Left ventricle myocardium inferior (tissue), 1 donor: ENCODE results near the gene PAM. TPM values are rescaled to one million over a fixed set of nuclear protein-coding genes. Genes with fewer than 3 reads are reported as not detected.

ENCODE experiments used
- DNase-seq: peaks from one replicate; pipeline ENCODE4 v3.0.0-alpha.2; 2020
- H3K27ac ChIP-seq: fragments of 200-600 bp; replicated peaks from 2 replicates; pipeline ENCODE4 v1.8.0; 2021
- H3K27me3 ChIP-seq: fragments of 200-600 bp; 2 replicates; pipeline ENCODE4 v1.8.0; 2021; ENCODE audit warnings: low read depth
- H3K36me3 ChIP-seq: fragments of 200-600 bp; 2 replicates; pipeline ENCODE4 v1.8.0; 2021
- H3K4me1 ChIP-seq: fragments of 200-600 bp; 2 replicates; pipeline ENCODE4 v1.8.0; 2021
- H3K4me3 ChIP-seq: fragments of 200-600 bp; 2 replicates; pipeline ENCODE4 v1.8.0; 2021; ENCODE audit warnings: mild to moderate bottlenecking, moderate library complexity
- H3K9me3 ChIP-seq: fragments of 200-600 bp; replicated peaks from 2 replicates; pipeline ENCODE4 v1.8.0; 2021
- CTCF ChIP-seq: fragments of 200-600 bp; IDR thresholded peaks from 2 replicates; pipeline ENCODE4 v1.8.0; 2021; ENCODE audit warnings: antibody characterized with exemption, mild to moderate bottlenecking, borderline replicate concordance
- intact Hi-C: fragments of 100-400 bp; cut with micrococcal nuclease; formaldehyde crosslinking; loops from one replicate; pipeline ENCODE4 v1.11.0; 2022
- total RNA-seq: library from RNA; stranded (reverse); fragmentation: NEBNext Ultra II Directional; extraction: Animal tissue kit (Norgen Biotek cat#: 25700); gene quantifications from one replicate; pipeline ENCODE4 v1.2.1, GENCODE V29; 2021
- donor health status: DM: no; HTN: yes; CAD: no; lungs with severe emphysema.

PAM gene
- total RNA-seq, 1 donor from 2014 or later = 1,051 TPM

GRCh38 chr5:102753889-102754766 is 977 bp upstream of the PAM start:
- DNase-seq = peak; percentile 20
- Histone ChIP-seq H3K4me3 (peak overlapping the region; percentile 79), H3K9me3 (no peaks in the 10 kb centered on the region), H3K27me3 (no peaks in the 10 kb centered on the region), H3K4me1 (peaks cover 52% of the 10 kb centered on the region), H3K36me3 (no peaks in the 10 kb centered on the region), H3K27ac (peak overlapping the region; percentile 88)
- no peak for TF ChIP-seq CTCF
- intact Hi-C loops = no loop called here

- Histone ChIP-seq H3K9me3 (no peaks in the 10 kb centered on the region), H3K4me1 (peaks cover 69% of the 10 kb centered on the region), H3K27ac (peak overlapping the region; percentile 88), H3K4me3 (peak overlapping the region; percentile 79), H3K27me3 (no peaks in the 10 kb centered on the region), H3K36me3 (no peaks in the 10 kb centered on the region)
- intact Hi-C loops = no loop called here
- TF ChIP-seq CTCF = no peak
- peak; percentile 46 for DNase-seq
Observed at GRCh38 chr5:102755686-102756371, 724 bp downstream of the PAM start.

- peaks cover 96% of the 10 kb centered on the region for H3K4me1 ChIP-seq
- no peak overlapping the region for H3K4me3 ChIP-seq
- no peak for DNase-seq
- intact Hi-C loops = no loop called here
- H3K36me3 ChIP-seq = no peaks in the 10 kb centered on the region
- TF ChIP-seq CTCF = no peak
- peak overlapping the region; percentile 53 for H3K27ac ChIP-seq
- H3K9me3 ChIP-seq = no peaks in the 10 kb centered on the region
- no peaks in the 10 kb centered on the region for H3K27me3 ChIP-seq
Observed at GRCh38 chr5:102758576-102758975, 3.5 kb downstream of the PAM start.

GRCh38 chr5:102759289-102759688 is 4.2 kb downstream of the PAM start:
- H3K4me3 ChIP-seq = no peak overlapping the region
- peaks cover 99% of the 10 kb centered on the region for H3K4me1 ChIP-seq
- no peaks in the 10 kb centered on the region for H3K9me3 ChIP-seq
- peak overlapping the region; percentile 53 for H3K27ac ChIP-seq
- intact Hi-C loops = no loop called here
- DNase-seq = no peak
- no peaks in the 10 kb centered on the region for H3K36me3 ChIP-seq
- no peaks in the 10 kb centered on the region for H3K27me3 ChIP-seq
- no peak for TF ChIP-seq CTCF

GRCh38 chr5:102759700-102760099 is 4.6 kb downstream of the PAM start:
- H3K27ac ChIP-seq = peak overlapping the region; percentile 53
- intact Hi-C loops = no loop called here
- H3K4me1 ChIP-seq = peaks cover 99% of the 10 kb centered on the region
- no peak for TF ChIP-seq CTCF
- DNase-seq = no peak
- H3K4me3 ChIP-seq = no peak overlapping the region
- H3K36me3 ChIP-seq = no peaks in the 10 kb centered on the region
- no peaks in the 10 kb centered on the region for H3K9me3 ChIP-seq
- no peaks in the 10 kb centered on the region for H3K27me3 ChIP-seq
